KMS-11 (cell line): ENCODE measurements around the gene ADCY3.

ENCODE experiments used
- H2AFZ ChIP-seq: fragments of 200-600 bp; sonication (generic); 2 replicates; pipeline ENCODE4 v1.6.1; 2016; ENCODE audit warnings: antibody characterized with exemption, mixed run types, low read depth
- H3K27ac ChIP-seq: fragments of 200-600 bp; sonication (generic); 2 replicates; pipeline ENCODE4 v1.6.1; 2016; ENCODE audit warnings: mild to moderate bottlenecking, mixed run types
- H3K27me3 ChIP-seq: fragments of 200-600 bp; sonication (generic); 2 replicates; pipeline ENCODE4 v1.6.1; 2017; ENCODE audit warnings: mild to moderate bottlenecking, low read depth, mixed run types, moderate library complexity; ENCODE audit not compliant: insufficient read depth
- H3K36me3 ChIP-seq: fragments of 200-600 bp; sonication (generic); 2 replicates; pipeline ENCODE4 v1.6.1; 2017; ENCODE audit warnings: mild to moderate bottlenecking, mixed run types; ENCODE audit not compliant: insufficient read depth
- H3K4me1 ChIP-seq: fragments of 200-600 bp; sonication (generic); 2 replicates; pipeline ENCODE4 v1.6.1; 2016; ENCODE audit warnings: mild to moderate bottlenecking, low read depth, mixed run types; ENCODE audit not compliant: poor library complexity, severe bottlenecking
- H3K4me2 ChIP-seq: fragments of 200-600 bp; sonication (generic); 2 replicates; pipeline ENCODE4 v1.7.0; 2016; ENCODE audit warnings: mild to moderate bottlenecking, mixed run types
- H3K4me3 ChIP-seq: fragments of 200-600 bp; sonication (generic); IDR thresholded peaks from 2 replicates; pipeline ENCODE4 v1.6.1; 2017; ENCODE audit warnings: low read depth, low read length, mixed read lengths; ENCODE audit not compliant: insufficient read depth
- H3K79me2 ChIP-seq: fragments of 200-600 bp; sonication (generic); 2 replicates; pipeline ENCODE4 v1.6.1; 2016; ENCODE audit warnings: low read depth, mixed run types; ENCODE audit not compliant: insufficient read depth
- H3K9ac ChIP-seq: fragments of 200-600 bp; sonication (generic); 2 replicates; pipeline ENCODE4 v1.6.1; 2016; ENCODE audit warnings: mild to moderate bottlenecking, mixed run types
- H4K20me1 ChIP-seq: fragments of 200-600 bp; sonication (generic); 2 replicates; pipeline ENCODE4 v1.6.1; 2016; ENCODE audit warnings: mild to moderate bottlenecking, mixed run types; ENCODE audit not compliant: insufficient read depth
- TF ChIP-seq, protein P1 (sequence below): fragments of 200-600 bp; sonication (generic); conservative IDR thresholded peaks from 2 replicates; pipeline ENCODE4 v1.6.1; 2017; ENCODE audit warnings: low read depth, mild to moderate bottlenecking, antibody characterized with exemption, low read length, moderate library complexity, mixed read lengths

Gene ADCY3

GRCh38 chr2:24855022-24855622, 64.9 kb downstream of the ADCY3 start:
- H3K9ac ChIP-seq = no peak overlapping the region
- H2AFZ ChIP-seq = no peak overlapping the region
- H3K4me2 ChIP-seq = no peak overlapping the region
- TF ChIP-seq, protein P1, sequence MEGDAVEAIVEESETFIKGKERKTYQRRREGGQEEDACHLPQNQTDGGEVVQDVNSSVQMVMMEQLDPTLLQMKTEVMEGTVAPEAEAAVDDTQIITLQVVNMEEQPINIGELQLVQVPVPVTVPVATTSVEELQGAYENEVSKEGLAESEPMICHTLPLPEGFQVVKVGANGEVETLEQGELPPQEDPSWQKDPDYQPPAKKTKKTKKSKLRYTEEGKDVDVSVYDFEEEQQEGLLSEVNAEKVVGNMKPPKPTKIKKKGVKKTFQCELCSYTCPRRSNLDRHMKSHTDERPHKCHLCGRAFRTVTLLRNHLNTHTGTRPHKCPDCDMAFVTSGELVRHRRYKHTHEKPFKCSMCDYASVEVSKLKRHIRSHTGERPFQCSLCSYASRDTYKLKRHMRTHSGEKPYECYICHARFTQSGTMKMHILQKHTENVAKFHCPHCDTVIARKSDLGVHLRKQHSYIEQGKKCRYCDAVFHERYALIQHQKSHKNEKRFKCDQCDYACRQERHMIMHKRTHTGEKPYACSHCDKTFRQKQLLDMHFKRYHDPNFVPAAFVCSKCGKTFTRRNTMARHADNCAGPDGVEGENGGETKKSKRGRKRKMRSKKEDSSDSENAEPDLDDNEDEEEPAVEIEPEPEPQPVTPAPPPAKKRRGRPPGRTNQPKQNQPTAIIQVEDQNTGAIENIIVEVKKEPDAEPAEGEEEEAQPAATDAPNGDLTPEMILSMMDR = no peak
- no peaks in the 10 kb centered on the region for H4K20me1 ChIP-seq
- H3K36me3 ChIP-seq = no peaks in the 10 kb centered on the region
- no peaks in the 10 kb centered on the region for H3K27me3 ChIP-seq
- H3K79me2 ChIP-seq = no peaks in the 10 kb centered on the region; the same call in 1 of the 2 replicates
- H3K4me3 ChIP-seq = no peak overlapping the region
- H3K4me1 ChIP-seq = no peaks in the 10 kb centered on the region
- H3K27ac ChIP-seq = no peak overlapping the region

DNA sequence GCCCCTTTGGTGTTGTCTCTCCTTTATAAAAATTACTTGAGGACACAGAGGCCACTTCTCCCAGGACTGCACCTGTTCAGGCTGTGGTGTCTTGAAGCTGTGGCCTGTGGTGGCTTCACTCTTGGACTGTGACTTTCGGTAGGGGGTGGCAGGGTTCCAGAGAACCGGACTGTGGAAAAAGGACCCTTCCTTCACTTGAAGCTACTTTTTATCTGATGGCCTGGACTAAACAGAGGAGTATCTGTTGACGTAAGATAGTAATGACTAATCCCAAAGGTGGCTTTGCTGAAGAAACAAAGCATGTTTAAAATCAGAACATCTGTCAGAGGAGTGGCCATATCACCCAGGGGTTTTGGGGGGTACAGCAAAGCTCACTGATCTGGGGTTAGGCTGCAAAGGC, 66.0 kb downstream of the ADCY3 start:
- H3K27me3 ChIP-seq = no peaks in the 10 kb centered on the region
- TF ChIP-seq, protein P1 = no peak
- peaks cover 3% of the 10 kb centered on the region for H3K4me1 ChIP-seq
- H3K79me2 ChIP-seq = no peaks in the 10 kb centered on the region; the same call in 1 of the 2 replicates
- no peak overlapping the region for H2AFZ ChIP-seq
- H3K27ac ChIP-seq = no peak overlapping the region
- no peaks in the 10 kb centered on the region for H4K20me1 ChIP-seq
- H3K4me3 ChIP-seq = no peak overlapping the region
- no peaks in the 10 kb centered on the region for H3K36me3 ChIP-seq
- H3K4me2 ChIP-seq = no peak overlapping the region
- H3K9ac ChIP-seq = no peak overlapping the region

DNA sequence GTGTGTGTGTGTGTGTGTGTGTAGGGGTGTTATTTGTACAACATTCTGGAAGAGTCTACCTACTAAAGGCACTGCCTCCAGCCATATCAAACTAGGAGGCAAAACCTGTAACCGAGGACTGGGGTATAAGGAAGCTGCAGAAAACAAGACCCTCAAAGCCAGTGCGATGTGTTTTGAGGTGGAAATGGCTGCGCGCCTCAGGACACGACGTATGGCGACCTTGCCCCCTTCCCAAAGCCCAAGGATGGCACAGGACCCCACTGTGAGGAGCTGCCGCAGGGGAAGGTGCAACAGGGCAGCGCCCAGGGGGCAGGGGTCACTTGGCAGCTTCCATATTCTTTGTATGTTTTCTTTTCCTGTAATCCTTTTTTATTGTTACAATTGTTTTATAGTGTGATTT, 67.0 kb downstream of the ADCY3 start:
- Histone ChIP-seq H3K27me3 (no peaks in the 10 kb centered on the region), H3K4me1 (peaks cover 13% of the 10 kb centered on the region), H3K4me2 (no peak overlapping the region), H3K27ac (no peak overlapping the region), H3K4me3 (no peak overlapping the region), H3K9ac (no peak overlapping the region), H4K20me1 (no peaks in the 10 kb centered on the region), H2AFZ (no peak overlapping the region), H3K79me2 (no peaks in the 10 kb centered on the region), H3K36me3 (no peaks in the 10 kb centered on the region)
- TF ChIP-seq, protein P1 = no peak

GRCh38 chr2:24852431-24853020, 67.5 kb downstream of the ADCY3 start:
- no peaks in the 10 kb centered on the region for H3K27me3 ChIP-seq
- H3K27ac ChIP-seq = no peak overlapping the region
- TF ChIP-seq, protein P1 = no peak
- H2AFZ ChIP-seq = no peak overlapping the region
- no peaks in the 10 kb centered on the region for H3K79me2 ChIP-seq
- no peak overlapping the region for H3K9ac ChIP-seq
- no peak overlapping the region for H3K4me3 ChIP-seq
- H3K36me3 ChIP-seq = no peaks in the 10 kb centered on the region
- H3K4me1 ChIP-seq = peaks cover 18% of the 10 kb centered on the region
- no peak overlapping the region for H3K4me2 ChIP-seq
- H4K20me1 ChIP-seq = no peaks in the 10 kb centered on the region
